HCT116 (cell line): ENCODE data around the gene CDK5R1. TPM values are rescaled to one million over a fixed set of nuclear protein-coding genes. Genes with fewer than 3 reads are reported as not detected.

Experiments used
- ATAC-seq: fragments of 200-7000 bp; cut with Tn5 transposase; 2 replicates; pipeline ENCODE4 v1.9.1; 2020; ENCODE audit warnings: mild to moderate bottlenecking, moderate library complexity
- BruUV-seq: library from RNA; stranded (reverse); fragments of 400-500 nt; replicated peaks from 2 replicates; lab custom pipeline; 2021; lab: Mats Ljungman, UMichigan
- CTCF ChIA-PET: fragments of 300-600 bp; sonication (Branson Sonifier 250); formaldehyde crosslinking; loops from one replicate; lab custom pipeline; 2021; ENCODE audit warnings: antibody characterized with exemption; lab: Charles Lee
- POLR2A ChIA-PET: fragments of 300-600, 350-600 bp; sonication (Branson Sonifier 250); formaldehyde crosslinking; loops from one replicate; lab custom pipeline; 2021; ENCODE audit warnings: antibody characterized with exemption; lab: Charles Lee
- RAD21 ChIA-PET, 2 experiments: fragments of 300-600 bp; sonication (Branson Sonifier 250); formaldehyde crosslinking; loops; one replicate each; lab custom pipeline; 2023; ENCODE audit warnings: low total read pairs in 2 of 2; ENCODE audit not compliant: uncharacterized antibody in 2 of 2, unreplicated experiment in 2 of 2, low non-redundant PET in 1 of 2; lab: Charles Lee
- DNase-seq: peaks from one replicate; pipeline ENCODE4 v3.0.0-alpha.2; 2010; ENCODE audit warnings: low read depth, low spot score
- H2AFZ ChIP-seq: fragments of 200-600 bp; shearing (Covaris generic), sonication (generic); 2 replicates; pipeline ENCODE4 v1.6.1; 2017; ENCODE audit warnings: low read depth, mixed run types, mixed read lengths, antibody characterized with exemption, low read length; ENCODE audit not compliant: poor library complexity, severe bottlenecking
- H3K27ac ChIP-seq: 2 replicates; pipeline ENCODE4 v1.5.1; 2012; ENCODE audit warnings: low read depth, low read length
- H3K27me3 ChIP-seq: fragments of 200-600 bp; sonication (generic); 2 replicates; pipeline ENCODE4 v1.6.1; 2016; ENCODE audit warnings: mixed run types, low read length, mixed read lengths; ENCODE audit not compliant: insufficient read depth
- H3K36me3 ChIP-seq, 2 experiments: fragments of 200-500 bp in 1 of 2; fragments of 200-600 bp in 1 of 2; sonication (Bioruptor generic) in 1 of 2; sonication (generic) in 1 of 2; 2 replicates each; pipeline versions ENCODE4 v1.5.1 to v1.6.1; 2014 to 2016; ENCODE audit warnings: low read length in 2 of 2, inconsistent platforms in 1 of 2, mixed read lengths in 1 of 2, mixed run types in 1 of 2; ENCODE audit not compliant: insufficient read depth in 2 of 2, control insufficient read depth in 1 of 2
- H3K4me1 ChIP-seq, 2 experiments: fragments of 200-600 bp in 1 of 2; sonication (generic) in 1 of 2; 2 replicates each; pipeline versions ENCODE4 v1.5.1 to v1.6.1; 2012 to 2017; ENCODE audit warnings: low read length in 2 of 2, inconsistent platforms in 1 of 2, mild to moderate bottlenecking in 1 of 2, mixed read lengths in 1 of 2, mixed run types in 1 of 2, moderate library complexity in 1 of 2; ENCODE audit not compliant: insufficient read depth in 2 of 2, control insufficient read depth in 1 of 2
- H3K4me2 ChIP-seq: fragments of 200-600 bp; sonication (generic); 2 replicates; pipeline ENCODE4 v1.6.1; 2017; ENCODE audit warnings: mixed run types, low read length, mixed read lengths
- H3K4me3 ChIP-seq, 2 experiments: fragments of 200-600 bp in 1 of 2; sonication (generic) in 1 of 2; replicated peaks in 1 of 2; 2 replicates each; pipeline ENCODE4 v1.5.1; 2011 to 2016; ENCODE audit warnings: low read length in 2 of 2, control low read depth in 1 of 2, low read depth in 1 of 2, mild to moderate bottlenecking in 1 of 2, mixed read lengths in 1 of 2, mixed run types in 1 of 2
- H3K79me2 ChIP-seq: fragments of 200-600 bp; sonication (generic); 2 replicates; pipeline ENCODE4 v1.6.1; 2017; ENCODE audit warnings: mild to moderate bottlenecking, mixed run types, low read length, moderate library complexity, mixed read lengths; ENCODE audit not compliant: insufficient read depth
- H3K9ac ChIP-seq: fragments of 200-600 bp; sonication (generic); 2 replicates; pipeline ENCODE4 v1.6.1; 2016; ENCODE audit warnings: low read length, mixed read lengths
- H3K9me2 ChIP-seq: fragments of 200-600 bp; sonication (generic), shearing (Covaris generic); 2 replicates; pipeline ENCODE4 v1.6.1; 2017; ENCODE audit warnings: mixed run types, mild to moderate bottlenecking, moderate library complexity; ENCODE audit not compliant: insufficient read depth
- H3K9me3 ChIP-seq, 2 experiments: fragments of 200-500 bp in 1 of 2; fragments of 200-600 bp in 1 of 2; sonication (Bioruptor generic) in 1 of 2; sonication (generic) in 1 of 2; 2 replicates each; pipeline ENCODE4 v1.6.1; 2014 to 2017; ENCODE audit warnings: low read length in 2 of 2, mixed read lengths in 2 of 2, inconsistent platforms in 1 of 2, low read depth in 1 of 2, mild to moderate bottlenecking in 1 of 2, mixed run types in 1 of 2, moderate library complexity in 1 of 2; ENCODE audit not compliant: control insufficient read depth in 1 of 2, insufficient read depth in 1 of 2
- H4K20me1 ChIP-seq: fragments of 200-600 bp; sonication (generic), shearing (Covaris generic); 2 replicates; pipeline ENCODE4 v1.6.1; 2017; ENCODE audit warnings: mixed run types, mild to moderate bottlenecking, moderate library complexity; ENCODE audit not compliant: insufficient read depth
- ELF1 ChIP-seq: IDR thresholded peaks from 2 replicates; pipeline ENCODE4 v1.6.1; 2012; ENCODE audit warnings: low read depth, borderline replicate concordance
- POLR2A ChIP-seq: IDR thresholded peaks from 2 replicates; pipeline ENCODE4 v1.7.0; 2011; ENCODE audit warnings: borderline replicate concordance; ENCODE audit not compliant: insufficient read depth, insufficient read length; ENCODE audit errors: extremely low read depth
- REST ChIP-seq: IDR thresholded peaks from 2 replicates; pipeline ENCODE4 v1.6.1; 2012; ENCODE audit warnings: low read depth
- SIN3A ChIP-seq: IDR thresholded peaks from 2 replicates; pipeline ENCODE4 v1.6.1; 2012; ENCODE audit warnings: low read depth
- YY1 ChIP-seq: IDR thresholded peaks from 2 replicates; pipeline ENCODE4 v1.6.1; 2011; ENCODE audit warnings: low read length, low read depth, moderate library complexity, mild to moderate bottlenecking; ENCODE audit not compliant: insufficient replicate concordance; ENCODE audit errors: extremely low read depth
- intact Hi-C: fragments of 100-400 bp; cut with micrococcal nuclease; formaldehyde crosslinking; loops from 2 replicates; pipeline ENCODE4 v1.10.0; 2022
- total RNA-seq: library from RNA; stranded (reverse); gene quantifications from one replicate; pipeline ENCODE4 v1.2.1, GENCODE V29; 2021; ENCODE audit not compliant: unreplicated experiment
- TF ChIP-seq, protein P1 (sequence below), 3 experiments: fragments of 200-600 bp in 1 of 3; sonication (generic) in 1 of 3; IDR thresholded peaks in 2 of 3; conservative IDR thresholded peaks in 1 of 3; 2 replicates each; pipeline ENCODE4 v1.5.1; 2012 to 2017; ENCODE audit warnings: low read depth in 2 of 3, low read length in 2 of 3, antibody characterized with exemption in 1 of 3, borderline replicate concordance in 1 of 3, control low read depth in 1 of 3, mild to moderate bottlenecking in 1 of 3, mixed read lengths in 1 of 3, mixed run types in 1 of 3, moderate library complexity in 1 of 3; ENCODE audit not compliant: insufficient read depth in 1 of 3

Gene CDK5R1
- total RNA-seq, 1 experiment from 2014 or later, result 5.4 TPM

- Histone ChIP-seq H4K20me1 (no peaks in the 10 kb centered on the region), H3K9me2 (no peaks in the 10 kb centered on the region), H3K79me2 (no peaks in the 10 kb centered on the region), H2AFZ (no peak overlapping the region), H3K27ac (no peak overlapping the region), H3K9me3 (no peaks in the 10 kb centered on the region), H3K36me3 (no peaks in the 10 kb centered on the region), H3K4me2 (no peak overlapping the region), H3K27me3 (no peaks in the 10 kb centered on the region), H3K9ac (no peak overlapping the region), H3K4me3 (no peak overlapping the region), H3K4me1 (peaks cover 8 to 11% of the 10 kb centered on the region in 2 experiments)
- no peak for ATAC-seq
- CTCF ChIA-PET, result no interaction called here
- no peak for DNase-seq
- intact Hi-C loops, result loop anchor here (10.0 kb wide), 1 partner anchor 63 kb away; no protein-coding TSS in a partner anchor
- POLR2A ChIA-PET, result no interaction called here
- no peak for TF ChIP-seq REST
- TF ChIP-seq SIN3A, result no peak
- TF ChIP-seq, protein P1, sequence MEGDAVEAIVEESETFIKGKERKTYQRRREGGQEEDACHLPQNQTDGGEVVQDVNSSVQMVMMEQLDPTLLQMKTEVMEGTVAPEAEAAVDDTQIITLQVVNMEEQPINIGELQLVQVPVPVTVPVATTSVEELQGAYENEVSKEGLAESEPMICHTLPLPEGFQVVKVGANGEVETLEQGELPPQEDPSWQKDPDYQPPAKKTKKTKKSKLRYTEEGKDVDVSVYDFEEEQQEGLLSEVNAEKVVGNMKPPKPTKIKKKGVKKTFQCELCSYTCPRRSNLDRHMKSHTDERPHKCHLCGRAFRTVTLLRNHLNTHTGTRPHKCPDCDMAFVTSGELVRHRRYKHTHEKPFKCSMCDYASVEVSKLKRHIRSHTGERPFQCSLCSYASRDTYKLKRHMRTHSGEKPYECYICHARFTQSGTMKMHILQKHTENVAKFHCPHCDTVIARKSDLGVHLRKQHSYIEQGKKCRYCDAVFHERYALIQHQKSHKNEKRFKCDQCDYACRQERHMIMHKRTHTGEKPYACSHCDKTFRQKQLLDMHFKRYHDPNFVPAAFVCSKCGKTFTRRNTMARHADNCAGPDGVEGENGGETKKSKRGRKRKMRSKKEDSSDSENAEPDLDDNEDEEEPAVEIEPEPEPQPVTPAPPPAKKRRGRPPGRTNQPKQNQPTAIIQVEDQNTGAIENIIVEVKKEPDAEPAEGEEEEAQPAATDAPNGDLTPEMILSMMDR (IDR thresholded peaks at IDR 0.05 in 2 of 3, conservative IDR thresholded peaks at IDR 0.05 in 1 of 3; ENCODE audit: borderline replicate concordance in 1 of 3, insufficient read depth in 1 of 3, low read depth in 2 of 3, low read length in 2 of 3), result no peak
- TF ChIP-seq ELF1, result no peak
- TF ChIP-seq POLR2A, result no peak
- no peak for TF ChIP-seq YY1
- RAD21 ChIA-PET, result no interaction called here
- no TSS peak for BruUV-seq
Observed at GRCh38 chr17:32517982-32518381, 31.2 kb downstream of the CDK5R1 start.
